ENCODE measurements around the gene KLHL6.
A peak's percentile ranks its signal among the peaks of the same experiment; 100 is the strongest.
"Not testable (repeated sequence)": the region's sequence is repeated elsewhere in the genome, so short reads cannot be mapped to it uniquely, and the experiment has no call there.

KLHL6 gene

DNA sequence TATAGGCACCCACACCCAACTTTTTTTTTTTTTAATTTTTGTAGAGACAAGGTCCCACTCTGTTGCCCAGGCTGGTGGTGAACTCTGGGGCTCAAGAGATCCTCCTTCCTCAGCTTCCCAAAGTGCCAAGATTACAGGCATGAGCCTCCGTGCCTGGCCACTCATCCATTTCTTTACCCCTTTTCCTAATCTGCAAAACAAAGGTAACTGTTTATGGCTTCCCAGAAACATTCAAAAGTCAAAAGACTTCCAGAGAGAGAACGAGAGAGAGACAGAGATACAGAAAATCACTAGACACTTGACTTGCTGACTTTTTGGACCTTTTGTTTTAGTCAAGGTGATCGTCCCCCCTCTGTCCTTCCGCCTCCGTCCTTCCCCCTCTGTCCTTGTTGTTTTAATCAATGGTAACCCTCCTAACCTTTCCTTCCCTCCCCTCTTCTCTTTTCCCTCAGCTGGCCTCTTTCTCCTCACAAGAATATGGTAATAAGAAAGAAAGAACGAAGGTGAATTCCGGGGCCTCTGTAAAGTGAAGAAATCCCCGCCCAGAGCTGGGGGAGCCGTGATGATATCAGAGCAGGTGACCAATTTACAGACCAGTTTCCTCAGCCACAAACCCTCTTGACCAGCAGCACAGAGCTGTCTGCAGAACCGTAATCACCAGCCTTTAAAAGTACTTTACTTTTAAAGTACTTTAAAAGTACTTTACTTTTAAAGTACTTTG lies 21.9 kb downstream of the KLHL6 start:
- DNase-seq: no peak

DNA sequence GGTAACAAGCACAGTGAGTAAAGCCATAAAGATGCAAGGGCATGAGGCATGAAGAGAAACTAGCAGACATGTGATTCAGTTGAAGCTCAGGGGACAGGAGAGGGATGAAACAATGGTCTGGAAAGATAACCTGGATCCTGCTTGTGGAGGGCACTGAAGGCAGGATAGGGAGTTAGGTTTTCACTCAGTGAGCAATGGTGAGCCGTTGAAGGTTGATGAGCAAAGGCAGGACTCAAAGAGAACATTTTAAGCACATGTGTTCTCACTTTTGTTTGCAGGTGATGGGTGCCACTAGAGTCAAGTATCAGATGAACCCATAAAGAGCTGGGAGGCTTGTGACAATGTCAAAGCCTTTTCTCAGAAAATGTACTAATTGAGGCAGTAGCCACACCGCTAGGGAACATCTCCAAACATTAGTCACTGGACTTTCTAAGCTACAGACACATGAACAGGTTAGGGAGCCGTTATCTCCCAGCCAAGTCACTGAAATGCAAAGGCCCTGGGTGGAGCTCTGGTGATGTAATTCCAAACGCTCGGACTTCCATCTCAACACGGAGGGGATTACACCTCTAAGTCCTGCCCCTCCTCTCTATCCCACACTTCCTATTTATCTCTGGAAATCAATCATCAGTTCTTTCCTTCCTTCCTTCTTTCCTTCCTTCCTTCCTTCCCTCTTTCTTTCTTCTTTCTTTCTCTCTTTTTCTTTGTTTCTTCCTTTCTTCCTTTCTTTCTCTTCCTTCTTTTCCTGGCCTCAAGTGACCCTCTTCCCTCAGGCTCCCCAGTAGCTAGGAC lies 22.7 kb downstream of the KLHL6 start:
- DNase-seq: no peak

GRCh38 chr3:183529717-183530116 lies 25.8 kb downstream of the KLHL6 start:
- no peak for DNase-seq

DNA sequence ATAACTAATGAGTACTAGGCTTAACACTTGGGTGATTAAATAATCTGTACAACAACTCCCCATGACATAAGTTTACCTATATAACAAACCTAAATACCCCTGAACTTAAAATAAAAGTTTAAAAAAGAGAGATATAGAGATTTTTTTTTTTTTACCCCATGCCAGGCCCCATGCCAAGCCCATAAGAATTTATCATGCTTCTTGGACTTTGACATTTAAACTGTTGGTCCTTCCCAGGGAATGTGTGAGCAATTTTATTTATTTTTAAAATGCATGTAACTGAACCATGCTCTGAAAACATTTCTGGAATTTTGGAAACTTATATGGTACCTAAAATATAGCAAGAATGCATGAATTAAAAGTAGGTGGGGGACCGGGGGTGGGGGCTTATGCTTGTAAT lies 26.3 kb downstream of the KLHL6 start:
- no peak for DNase-seq

DNA sequence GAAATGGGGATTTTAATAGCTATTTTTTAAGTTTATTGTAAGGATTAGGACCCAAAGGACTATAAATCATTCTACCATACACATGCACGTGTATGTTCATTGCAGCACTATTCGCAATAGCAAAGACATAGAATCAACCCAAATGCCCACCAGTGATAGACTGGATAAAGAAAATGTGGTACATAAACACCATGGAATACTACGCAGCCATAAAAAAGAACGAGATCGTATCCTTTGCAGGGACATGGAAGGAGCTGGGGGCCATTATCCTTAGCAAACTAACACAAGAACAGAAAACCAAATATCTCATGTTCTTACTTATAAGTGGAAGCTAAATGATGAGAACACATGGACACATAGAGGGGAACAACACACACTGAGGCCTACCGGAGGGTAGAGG lies 26.7 kb downstream of the KLHL6 start:
- DNase-seq: not testable (repeated sequence)

GRCh38 chr3:183527428-183528379 lies 27.8 kb downstream of the KLHL6 start:
- DNase-seq: no peak

DNA sequence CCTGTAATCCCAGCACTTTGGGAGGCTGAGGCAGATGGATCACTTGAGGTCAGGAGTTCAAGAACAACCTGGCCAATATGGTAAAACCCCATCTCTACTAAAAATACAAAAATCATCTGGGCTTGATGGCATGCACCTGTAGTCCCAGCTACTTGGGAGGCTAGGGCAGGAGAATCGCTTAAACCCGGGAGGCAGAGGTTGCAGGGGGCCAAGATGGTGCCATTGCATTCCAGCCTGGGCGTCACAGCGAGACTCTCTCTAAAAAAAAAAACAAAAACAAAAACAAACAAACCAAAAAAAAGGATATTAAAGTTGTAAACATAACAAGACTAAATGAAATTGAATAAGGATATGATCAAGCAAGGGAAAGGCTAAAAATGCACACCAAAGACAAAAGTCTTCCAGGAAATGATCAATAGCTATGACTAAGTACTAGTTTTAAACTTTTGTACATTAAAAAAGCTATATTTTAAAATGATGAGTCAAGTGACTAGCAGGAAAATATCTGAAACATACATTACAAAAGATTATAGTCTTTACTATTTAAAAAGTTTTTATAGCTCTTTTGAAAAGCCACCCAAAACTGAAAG lies 28.6 kb downstream of the KLHL6 start:
- no peak for DNase-seq

DNA sequence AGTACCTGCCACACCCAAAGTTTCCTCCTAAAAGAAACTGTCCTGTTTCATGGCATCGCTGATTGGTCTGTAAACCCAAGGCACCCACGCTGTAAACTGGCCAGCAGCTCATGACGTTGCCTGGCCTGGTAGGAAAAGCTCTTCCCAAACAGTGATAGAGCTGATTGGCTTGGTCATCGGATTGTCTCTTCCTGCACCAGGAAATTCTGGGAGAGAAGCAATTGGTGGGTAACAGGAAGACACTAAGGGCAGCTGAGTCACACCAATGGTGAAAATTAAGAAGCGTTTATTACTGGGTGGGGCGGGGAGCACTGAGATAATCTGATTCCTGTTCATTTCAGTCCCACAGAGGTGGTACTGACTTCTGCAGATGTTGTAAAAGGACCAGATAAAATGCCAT lies 31.0 kb downstream of the KLHL6 start:
- DNase-seq: no peak

- not testable (repeated sequence) for DNase-seq
These were observed 34.6 kb downstream of the KLHL6 start for GRCh38 chr3:183520741-183521556.

GRCh38 chr3:183520295-183520694 lies 35.2 kb downstream of the KLHL6 start:
- DNase-seq: not testable (repeated sequence)

- no peak for DNase-seq
These were observed 35.6 kb downstream of the KLHL6 start for GRCh38 chr3:183519891-183520290.

- DNase-seq: peak in 2 of 56 donors; percentile 6 to 7
These were observed 36.8 kb downstream of the KLHL6 start for GRCh38 chr3:183518491-183519251.

- no peak for DNase-seq
These were observed 37.9 kb downstream of the KLHL6 start for GRCh38 chr3:183517607-183518006.

DNA sequence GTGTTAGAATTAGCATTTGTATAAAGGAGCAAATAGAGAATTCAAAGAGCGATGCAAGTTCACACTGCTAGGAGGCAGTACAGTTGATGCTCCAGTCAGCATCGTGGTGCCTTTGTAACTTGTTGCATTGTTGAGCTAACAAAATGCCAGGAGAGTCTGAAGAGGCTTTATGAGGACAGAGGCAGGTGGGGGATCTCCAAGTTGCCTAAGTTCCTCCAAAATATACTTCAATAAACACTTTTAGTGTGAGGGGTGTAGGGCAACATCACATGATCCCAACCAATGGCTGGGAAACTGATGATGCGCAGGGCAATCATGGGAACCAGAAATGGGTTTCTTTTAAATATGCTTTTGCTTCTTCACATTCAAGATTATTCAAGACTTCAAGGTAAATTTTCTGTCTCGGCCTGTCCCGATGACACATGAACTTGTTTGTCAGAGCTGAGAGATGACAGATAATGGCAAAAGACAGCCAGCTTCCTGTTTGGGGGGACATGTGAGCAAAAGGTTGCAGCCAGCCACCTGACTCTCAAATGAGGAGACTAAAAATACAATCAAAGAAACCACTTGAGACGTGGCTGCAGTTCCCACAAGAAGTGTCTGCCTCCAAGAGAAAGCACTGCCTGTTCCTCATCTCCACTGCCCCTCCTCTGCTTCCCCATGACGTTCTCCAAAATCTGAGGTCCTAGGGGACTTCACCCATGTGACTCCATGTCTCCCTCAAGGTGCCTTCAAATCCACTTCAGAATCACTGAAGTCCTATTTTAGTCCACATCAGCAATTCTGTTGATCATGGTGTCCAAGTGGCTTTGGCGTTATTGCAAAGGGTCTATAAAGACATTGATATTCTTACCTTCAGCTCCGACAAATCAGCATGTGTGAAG lies 39.3 kb downstream of the KLHL6 start:
- DNase-seq: no peak

DNA sequence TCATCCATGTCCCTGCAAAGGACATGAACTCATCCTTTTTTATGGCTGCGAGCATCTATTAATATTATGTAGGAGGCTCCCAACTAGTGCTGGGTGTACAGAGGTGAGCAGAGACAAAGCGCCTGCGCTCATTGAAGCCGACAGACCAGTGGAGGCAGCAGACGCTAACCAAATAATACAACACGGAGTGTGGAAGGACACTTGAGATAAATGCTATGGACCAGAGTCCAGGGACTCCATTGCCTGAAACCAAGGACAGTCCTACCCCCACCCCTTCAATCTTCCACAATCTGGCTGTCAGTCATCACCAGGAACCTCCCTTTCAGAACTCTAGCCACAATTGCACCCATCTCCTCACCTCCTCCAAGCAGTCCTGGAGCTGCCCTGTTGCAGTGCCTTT lies 41.5 kb downstream of the KLHL6 start:
- DNase-seq: no peak

- DNase-seq: no peak
These were observed 42.3 kb downstream of the KLHL6 start for GRCh38 chr3:183513046-183513706.

DNA sequence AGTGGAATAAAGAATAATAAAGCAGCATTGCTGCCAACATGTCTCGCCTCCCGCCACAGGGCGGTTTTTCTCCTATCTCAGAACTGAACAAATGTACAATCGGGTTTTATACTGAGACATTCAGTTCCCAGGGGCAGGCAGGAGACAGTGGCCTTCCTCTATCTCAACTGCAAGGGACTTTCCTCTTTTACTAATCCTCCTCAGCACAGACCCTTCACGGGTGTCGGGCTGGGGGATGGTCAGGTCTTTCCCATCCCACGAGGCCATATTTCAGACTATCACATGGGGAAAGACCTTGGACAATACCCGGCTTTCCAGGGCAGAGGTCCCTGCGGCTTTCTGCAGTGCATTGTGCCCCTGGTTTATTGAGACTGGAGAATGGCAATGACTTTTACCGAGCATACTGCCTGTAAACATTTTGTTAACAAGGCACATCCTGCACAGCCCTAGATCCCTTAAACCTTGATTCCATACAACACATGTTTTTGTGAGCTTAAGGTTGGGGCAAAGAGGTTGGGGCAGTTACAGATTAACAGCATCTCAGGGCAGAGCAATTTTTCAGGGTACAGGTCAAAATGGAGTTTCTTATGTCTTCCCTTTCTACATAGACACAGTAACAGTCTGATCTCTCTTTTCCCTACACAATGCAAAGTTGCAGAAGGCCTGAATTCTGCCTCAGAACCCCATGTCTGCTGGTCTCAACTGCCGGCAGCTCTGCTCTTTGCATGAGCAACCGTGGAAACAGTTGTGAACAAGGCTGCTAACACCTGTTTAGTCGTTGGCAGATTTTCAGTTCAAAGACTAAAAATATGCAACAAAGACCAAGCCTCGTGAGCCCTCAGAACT lies 44.0 kb downstream of the KLHL6 start:
- DNase-seq: not testable (repeated sequence)

Data from nucleus accumbens (tissue), 56 donors.